Fibroblast of the conjunctiva (primary cell): ENCODE measurements around the gene NCR3LG1.
A peak's percentile ranks its signal among the peaks of the same experiment; 100 is the strongest.

Experiments used
- DNase-seq: peaks from one replicate; pipeline ENCODE4 v3.0.0-alpha.2; 2010; ENCODE audit warnings: low read depth

NCR3LG1 gene

GRCh38 chr11:17369684-17370243 lies 18.2 kb downstream of the NCR3LG1 start:
- no peak for DNase-seq

- no peak for DNase-seq
Measured at GRCh38 chr11:17371614-17372013, 20.0 kb downstream of the NCR3LG1 start.

- no peak for DNase-seq
Measured at GRCh38 chr11:17375547-17375946, 23.9 kb downstream of the NCR3LG1 start.

GRCh38 chr11:17376493-17376892 lies 24.9 kb downstream of the NCR3LG1 start:
- no peak for DNase-seq

- DNase-seq = no peak
Measured at GRCh38 chr11:17378655-17379054, 27.1 kb downstream of the NCR3LG1 start.

- DNase-seq = no peak
Measured at GRCh38 chr11:17379383-17380180, 28.0 kb downstream of the NCR3LG1 start.

- DNase-seq = no peak
Measured at GRCh38 chr11:17381156-17381555, 29.6 kb downstream of the NCR3LG1 start.

- DNase-seq = no peak
Measured at GRCh38 chr11:17382046-17382728, 30.6 kb downstream of the NCR3LG1 start.

GRCh38 chr11:17383461-17383860 lies 31.9 kb downstream of the NCR3LG1 start:
- DNase-seq = no peak

GRCh38 chr11:17384002-17384511 lies 32.5 kb downstream of the NCR3LG1 start:
- peak; percentile 82 for DNase-seq

GRCh38 chr11:17385492-17385891 lies 33.9 kb downstream of the NCR3LG1 start:
- no peak for DNase-seq

- no peak for DNase-seq
Measured at GRCh38 chr11:17385926-17386325, 34.3 kb downstream of the NCR3LG1 start.

- peak; percentile 13 for DNase-seq
Measured at GRCh38 chr11:17386331-17387084, 34.9 kb downstream of the NCR3LG1 start.

- DNase-seq = no peak
Measured at GRCh38 chr11:17387254-17387653, 35.7 kb downstream of the NCR3LG1 start.

- no peak for DNase-seq
Measured at GRCh38 chr11:17387811-17388210, 36.2 kb downstream of the NCR3LG1 start.

- DNase-seq = no peak
Measured at GRCh38 chr11:17388609-17389210, 37.1 kb downstream of the NCR3LG1 start, which contains the start of gene KCNJ11. Gene KCNJ11 (minus strand): TSS chr11:17388659. CDS start chr11:17388091, 568 bp downstream.

- DNase-seq = no peak
Measured at GRCh38 chr11:17389211-17389956, 37.8 kb downstream of the NCR3LG1 start.

GRCh38 chr11:17389957-17390649 lies 38.5 kb downstream of the NCR3LG1 start:
- no peak for DNase-seq

- no peak for DNase-seq
Measured at GRCh38 chr11:17391493-17392355, 40.1 kb downstream of the NCR3LG1 start.
